ENCODE results near the gene PLXNC1.
"Not testable (repeated sequence)": the region's sequence is repeated elsewhere in the genome, so short reads cannot be mapped to it uniquely, and the experiment has no call there.

The PLXNC1 gene

DNA sequence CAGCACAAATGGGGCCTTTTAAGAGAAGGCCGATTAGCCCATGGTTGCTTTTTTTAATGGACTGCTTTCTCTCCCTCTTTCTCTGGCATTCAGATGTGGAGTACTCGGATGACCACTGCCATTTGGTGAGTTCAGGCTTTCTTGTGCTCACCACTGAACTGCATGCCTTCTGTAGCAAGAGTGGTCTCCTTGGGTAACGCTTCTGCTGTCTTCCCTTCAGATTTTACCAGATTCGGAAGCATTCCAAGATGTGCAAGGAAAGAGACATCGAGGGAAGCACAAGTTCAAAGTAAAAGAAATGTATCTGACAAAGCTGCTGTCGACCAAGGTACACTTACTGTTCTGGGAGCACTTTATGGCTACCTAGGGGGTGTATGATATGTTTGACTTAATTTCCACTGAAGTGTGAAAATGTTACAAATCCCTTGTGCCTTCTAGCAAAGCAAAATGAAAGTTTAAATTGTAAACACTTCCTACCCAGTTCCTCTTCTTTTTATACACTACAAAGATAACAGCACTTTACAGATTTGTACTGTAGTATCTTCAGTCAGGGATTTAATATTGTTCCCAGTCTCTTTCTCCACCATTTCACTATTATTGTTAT lies 148.8 kb downstream of the PLXNC1 start:
- DNase-seq (ENCODE audit: low read depth) = no peak

DNA sequence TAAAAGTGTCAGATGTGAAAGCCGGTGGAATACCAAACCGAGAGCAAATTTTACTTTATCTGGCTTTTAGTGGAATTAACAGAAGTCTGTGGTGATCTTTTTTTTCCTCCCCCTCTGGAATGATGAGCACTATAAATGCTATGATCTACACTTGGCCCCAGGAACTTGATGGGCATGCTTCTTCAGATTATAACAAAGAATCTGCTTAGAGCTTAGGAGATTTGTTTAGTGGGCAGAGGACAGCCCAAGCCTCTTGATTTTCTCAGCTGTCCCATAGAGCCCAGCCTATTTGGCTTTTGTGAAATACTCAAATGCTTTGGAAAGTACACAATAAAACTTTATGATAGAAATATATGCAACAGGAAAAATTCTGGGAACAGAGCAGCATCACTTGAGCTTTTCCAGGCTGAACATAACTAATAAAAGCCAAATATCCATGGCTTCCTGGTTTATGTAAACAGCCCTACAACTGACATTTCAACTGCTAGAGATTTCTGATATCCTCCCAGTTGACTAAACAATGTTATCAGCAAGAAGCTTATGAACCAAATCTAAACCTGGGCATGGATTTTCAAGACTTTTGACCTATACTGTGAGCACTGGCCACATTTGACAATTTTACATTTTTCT lies 149.6 kb downstream of the PLXNC1 start:
- no peak for DNase-seq (ENCODE audit: low read depth)

DNA sequence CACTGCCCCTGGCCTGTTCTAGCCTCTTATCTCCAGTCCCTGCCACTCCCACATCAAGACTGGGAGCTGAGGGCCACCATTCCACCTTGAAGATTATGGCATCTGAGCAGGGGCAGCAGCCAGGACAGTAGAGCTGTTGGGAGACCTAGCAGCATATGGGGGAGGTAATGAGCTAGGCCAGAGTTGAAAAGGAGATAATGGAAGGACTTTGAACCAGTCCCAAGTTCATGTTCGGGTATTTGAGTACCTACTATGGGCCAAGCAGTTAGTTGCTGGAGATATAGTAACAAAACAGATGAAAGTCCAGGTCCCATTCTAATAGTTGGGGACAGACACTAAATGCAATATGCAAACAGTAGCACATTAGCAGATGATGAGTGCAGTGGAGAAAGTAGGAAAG lies 151.5 kb downstream of the PLXNC1 start:
- no peak for DNase-seq (ENCODE audit: low read depth)

DNA sequence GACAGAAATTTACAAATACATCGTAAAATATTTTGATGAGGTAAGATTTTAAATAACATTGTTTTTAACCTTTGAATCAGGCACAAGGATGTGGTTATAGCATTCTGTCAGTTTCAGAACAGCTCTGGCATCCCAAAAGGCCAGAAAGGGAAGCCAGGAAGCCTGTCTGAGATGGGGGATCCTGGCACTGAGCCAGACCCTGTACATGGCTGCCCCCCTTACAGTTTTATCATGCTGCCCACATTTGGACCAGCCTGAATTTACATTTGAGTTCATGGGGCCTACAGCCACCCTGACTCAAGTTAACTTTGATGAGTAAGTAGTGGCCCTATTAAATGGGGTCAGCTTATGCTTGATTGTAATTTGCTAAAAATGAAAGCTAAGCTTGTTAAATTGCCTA lies 155.6 kb downstream of the PLXNC1 start:
- DNase-seq (ENCODE audit: low read depth) = no peak

DNA sequence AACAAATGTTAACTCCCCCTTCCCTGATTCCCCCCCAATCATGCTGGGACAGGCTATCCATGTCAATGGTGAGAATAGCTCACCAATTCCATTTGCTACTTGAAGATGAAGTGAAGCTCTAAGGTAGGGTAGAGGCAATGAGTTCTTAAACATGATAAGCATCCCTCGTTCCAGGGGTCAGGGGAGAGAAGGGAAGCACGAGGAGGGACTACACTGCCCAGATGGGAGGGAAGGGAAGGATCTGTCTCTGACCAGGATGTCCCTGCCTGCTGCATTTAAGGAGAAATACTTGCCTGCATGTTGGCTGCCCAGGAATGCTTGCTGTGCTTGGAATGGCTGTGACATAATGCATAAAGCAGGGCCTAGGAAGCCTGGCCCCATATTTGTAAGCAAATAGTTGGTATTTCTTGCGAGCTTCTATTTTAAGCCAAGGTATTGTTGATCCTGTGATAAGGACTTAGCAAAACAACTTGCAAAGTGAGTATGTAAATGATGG lies 156.2 kb downstream of the PLXNC1 start:
- DNase-seq (ENCODE audit: low read depth) = no peak

DNA sequence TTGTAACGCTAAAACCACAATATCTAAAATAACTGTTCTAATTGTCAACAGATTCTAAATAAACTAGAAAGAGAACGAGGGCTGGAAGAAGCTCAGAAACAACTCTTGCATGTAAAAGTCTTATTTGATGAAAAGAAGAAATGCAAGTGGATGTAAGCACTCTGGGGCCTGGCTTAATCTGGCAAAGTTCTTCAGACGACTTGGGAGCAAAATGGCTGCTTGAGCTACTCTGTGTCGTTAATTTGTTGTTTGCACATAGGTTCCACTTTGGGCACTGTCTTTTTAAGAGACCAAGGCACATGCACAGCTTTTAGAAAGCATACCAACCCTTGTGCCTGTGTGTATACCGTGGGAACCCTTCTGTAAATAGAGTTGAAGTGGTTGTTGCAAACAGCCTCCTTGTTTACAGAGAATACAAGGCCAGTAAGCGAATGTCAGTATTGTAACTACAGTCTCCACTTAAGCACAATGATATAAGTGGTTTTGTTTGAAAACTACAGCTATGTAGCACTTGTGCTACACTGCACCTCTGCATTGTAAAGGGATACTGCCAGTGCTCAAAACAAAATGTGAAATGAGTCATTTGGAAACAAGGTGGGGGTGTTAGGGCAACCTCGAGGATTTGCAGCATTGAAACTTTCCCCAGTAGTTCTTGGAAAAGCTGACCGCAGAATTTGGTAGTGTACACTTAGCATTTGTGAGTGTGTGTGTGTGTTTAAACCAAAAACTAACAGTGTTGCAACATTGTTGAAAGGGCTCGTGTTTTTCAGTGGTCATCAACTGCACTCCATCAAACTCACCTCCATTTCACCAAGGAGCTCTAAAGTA lies 157.0 kb downstream of the PLXNC1 start:
- DNase-seq (ENCODE audit: low read depth) = no peak

DNA sequence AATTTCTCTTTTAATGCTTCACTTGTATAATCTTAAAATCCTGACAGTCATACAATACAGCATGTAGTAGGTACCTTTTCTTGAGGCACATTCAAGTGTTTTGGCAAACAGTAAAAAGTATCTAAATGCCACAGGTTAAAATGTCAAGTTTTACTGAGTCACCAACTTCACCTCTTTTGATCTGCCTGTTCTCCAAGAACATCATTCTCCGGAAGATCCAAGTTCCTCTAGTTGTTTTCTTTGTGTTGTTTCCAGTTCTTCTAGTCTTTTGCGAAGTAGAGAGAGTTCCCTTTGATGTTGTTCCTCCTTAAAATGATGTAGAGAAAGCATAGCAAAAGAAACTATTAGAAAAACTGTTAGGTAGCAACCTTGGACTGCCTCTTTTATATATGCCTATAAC lies 160.2 kb downstream of the PLXNC1 start:
- no peak for DNase-seq (ENCODE audit: low read depth)

DNA sequence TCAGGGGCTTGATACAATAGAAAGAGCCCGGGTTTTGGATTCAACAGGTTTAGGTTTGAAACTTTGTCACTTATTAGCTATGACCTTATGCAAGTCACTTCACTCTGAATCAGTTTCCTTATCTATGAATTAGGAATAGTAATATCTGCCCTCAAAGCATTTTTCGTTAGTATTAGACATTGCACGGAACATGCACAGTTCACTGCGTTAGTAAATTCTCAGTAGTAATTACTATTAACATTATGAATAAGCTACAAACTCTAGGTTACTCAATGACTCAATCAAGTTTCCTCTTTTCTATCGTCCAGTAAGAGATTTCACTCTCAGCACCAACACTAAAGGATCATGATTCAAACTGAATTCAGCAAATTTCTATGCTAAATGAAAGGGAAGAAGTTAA lies 161.0 kb downstream of the PLXNC1 start:
- DNase-seq (ENCODE audit: low read depth) = no peak

DNA sequence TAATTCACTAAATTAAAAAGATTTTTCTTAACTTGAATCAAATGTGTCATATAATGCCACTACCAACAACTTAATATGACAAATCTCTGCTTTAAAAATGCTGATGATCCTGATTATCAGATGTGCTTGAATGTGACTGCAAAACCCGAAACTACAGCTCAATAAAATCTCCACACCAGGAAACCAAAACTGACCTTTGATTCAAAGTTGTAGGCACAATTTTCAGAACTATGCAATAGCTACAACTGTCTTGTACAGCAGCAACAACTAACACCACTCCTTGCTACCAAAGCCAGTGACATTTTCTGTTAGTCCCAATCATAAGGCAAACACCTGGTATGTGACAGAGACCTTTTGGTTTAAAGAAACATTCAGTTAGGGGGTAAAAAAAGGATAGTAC lies 164.0 kb downstream of the PLXNC1 start:
- DNase-seq (ENCODE audit: low read depth) = no peak

DNA sequence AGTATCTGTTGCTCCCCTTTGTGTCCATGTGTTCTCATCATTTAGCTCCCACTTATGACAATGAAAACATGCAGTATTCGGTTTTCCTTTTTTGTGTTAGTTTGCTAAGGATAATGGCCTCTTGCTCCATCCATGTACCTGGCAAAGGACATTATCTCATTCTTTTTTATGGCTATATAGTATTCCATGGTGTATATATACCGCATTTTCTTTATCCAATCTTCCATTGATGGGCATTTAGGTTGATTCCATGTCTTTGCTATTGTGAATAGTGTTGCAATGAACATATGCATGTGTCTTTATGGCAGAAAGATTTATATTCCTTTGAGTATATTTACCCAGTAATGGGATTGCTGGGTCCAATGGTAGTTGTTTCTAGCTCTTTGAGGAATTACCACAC lies 168.2 kb downstream of the PLXNC1 start:
- DNase-seq (ENCODE audit: low read depth) = not testable (repeated sequence)

DNA sequence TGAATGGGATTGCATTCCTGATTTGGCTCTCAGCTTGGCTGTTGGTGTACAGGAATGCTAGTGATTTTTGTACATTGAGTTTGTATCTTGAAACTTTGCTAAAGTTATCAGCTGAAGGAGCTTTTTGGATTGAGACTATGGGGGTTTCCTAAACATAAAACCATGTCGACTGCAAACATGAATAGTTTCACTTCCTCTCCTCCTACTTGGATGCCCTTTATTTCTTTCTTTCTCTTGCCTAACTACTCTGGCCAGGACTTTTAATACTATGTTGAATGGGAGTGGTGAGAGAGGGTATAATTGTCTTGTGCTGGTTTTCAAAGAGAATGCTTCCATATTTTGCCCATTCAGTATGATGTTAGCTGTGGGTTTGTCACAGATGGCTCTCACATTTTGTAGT lies 169.8 kb downstream of the PLXNC1 start:
- no peak for DNase-seq (ENCODE audit: low read depth)

DNA sequence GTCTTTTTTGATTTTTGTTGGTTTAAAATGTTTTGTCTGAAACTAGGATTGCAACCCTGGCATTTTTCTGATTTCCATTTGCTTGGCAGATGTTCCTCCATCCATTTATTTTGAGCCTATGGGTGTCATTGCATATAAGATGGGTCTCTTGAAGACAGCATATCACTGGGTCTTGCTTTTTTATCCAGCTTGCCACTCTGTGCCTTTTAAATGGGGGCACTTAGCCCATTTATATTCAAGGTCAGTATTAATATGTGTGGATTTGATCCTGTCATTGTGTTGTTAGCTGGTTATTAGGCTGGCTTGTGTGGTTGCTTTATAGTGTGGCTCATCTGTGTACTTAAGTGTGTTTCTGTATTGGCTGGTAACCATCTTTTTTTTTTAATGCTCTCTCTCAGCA lies 171.7 kb downstream of the PLXNC1 start:
- no peak for DNase-seq (ENCODE audit: low read depth)

DNA sequence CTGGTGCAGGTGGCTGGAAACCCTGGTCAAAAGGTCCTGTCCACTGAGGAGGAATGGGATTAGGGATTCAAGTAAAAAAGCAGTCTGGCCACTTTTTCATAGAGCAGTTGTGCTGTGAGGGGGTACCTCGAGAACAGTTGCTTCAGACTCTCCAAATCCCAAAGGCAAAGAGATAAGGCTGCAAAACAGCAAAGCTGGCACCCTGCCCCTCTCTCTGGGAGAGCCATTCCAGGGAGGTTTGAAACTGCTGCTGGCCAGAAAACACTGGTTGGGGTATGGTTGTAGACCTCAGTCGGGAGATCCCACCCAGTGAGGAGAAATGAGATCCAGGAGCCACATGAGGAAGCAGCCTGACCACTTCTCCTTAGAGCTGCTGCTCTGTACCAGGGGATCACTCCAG lies 174.0 kb downstream of the PLXNC1 start:
- no peak for DNase-seq (ENCODE audit: low read depth)

DNA sequence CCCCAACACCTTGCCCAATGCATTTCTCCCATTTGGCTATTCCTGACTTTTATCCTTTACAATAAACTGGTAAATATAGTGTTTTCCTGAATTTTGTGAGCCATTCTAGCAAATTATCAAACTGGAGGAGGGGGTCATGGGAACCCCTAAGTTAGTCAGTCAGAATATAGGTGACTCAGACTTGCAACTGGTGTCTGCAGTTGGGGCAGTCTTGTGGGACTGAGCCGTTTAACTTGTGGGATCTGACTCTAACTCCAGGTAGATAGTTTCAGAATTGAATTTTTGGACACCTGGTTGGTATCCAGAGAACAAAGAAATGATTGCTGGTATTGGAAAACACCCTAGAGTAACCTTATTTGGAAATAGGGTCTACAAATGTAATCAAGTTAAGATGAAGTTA lies 177.9 kb downstream of the PLXNC1 start:
- no peak for DNase-seq (ENCODE audit: low read depth)

DNA sequence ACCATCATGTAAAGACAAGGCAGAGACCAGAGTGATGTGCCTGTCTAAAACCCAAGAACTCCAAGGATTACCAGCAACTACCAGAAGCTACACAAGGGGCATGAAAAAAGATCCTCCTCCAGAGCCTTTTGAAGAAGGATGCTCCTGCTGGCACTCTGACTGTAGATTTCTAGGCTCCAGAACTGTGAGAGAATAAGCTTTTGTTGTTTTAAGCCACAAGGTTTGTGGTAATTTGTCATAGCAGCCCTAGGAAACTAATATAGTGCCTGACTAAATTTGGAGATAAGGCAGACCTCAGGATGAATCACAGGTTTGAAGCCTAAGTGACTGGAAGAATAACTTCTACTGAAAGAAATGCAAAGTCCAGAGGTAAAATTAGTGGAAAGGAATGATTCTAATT lies 178.3 kb downstream of the PLXNC1 start:
- DNase-seq (ENCODE audit: low read depth) = no peak

DNA sequence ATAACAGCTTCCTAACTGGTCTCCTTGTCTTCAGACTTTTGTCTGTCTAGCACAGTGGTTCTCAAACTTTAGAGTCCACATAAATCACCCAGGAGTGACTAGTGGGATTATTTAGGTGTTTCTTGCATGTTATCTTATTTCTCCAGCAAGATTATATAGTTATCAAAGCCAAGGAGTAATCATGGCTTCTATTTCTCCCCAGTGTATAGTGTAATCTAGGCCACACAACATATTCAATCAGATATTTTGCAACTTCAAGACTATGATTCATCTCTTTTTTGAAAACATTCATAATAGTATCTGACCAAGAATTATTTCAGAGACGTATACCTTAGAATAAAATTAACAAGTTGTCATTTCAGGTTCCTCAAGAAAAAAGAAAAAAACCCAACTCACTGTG lies 179.4 kb downstream of the PLXNC1 start:
- DNase-seq (ENCODE audit: low read depth) = no peak

DNA sequence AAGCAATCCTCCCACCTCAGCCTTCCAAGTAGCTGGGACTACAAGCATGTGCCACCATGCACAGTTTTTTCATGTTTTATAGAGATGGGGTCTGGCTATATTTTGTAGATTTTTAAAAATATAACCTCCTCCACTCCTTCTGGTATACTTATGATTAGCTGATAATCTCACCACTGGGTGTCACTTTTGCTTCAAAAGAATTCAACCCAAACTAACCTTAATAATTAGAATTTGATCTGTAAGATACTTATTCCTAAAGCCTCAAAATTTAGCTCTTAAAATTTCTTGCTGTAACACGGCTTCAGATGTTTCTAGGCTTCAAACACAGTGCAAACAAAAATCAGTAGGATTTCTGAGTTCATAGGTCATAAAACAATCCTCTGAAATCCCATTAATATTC lies 181.0 kb downstream of the PLXNC1 start:
- DNase-seq (ENCODE audit: low read depth) = no peak

DNA sequence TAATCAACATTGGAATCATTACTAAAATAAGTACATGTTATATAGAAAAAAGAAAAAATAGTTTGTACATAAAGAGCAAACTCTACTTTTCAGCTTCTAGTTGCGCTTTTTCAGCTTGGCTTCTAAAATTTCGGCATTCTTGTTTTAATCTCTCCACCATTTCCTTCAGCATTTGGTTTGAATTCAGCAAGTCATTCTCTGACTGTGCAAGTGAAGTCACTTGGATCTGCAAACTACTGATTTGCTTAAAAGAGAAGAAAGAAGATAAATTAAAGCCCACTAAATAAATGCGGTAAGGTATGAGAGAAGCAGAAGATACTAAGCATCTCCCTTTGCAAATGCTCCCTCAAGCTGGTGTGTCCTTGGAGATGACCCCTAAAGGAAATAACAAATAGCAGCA lies 185.0 kb downstream of the PLXNC1 start:
- DNase-seq (ENCODE audit: low read depth) = no peak

DNA sequence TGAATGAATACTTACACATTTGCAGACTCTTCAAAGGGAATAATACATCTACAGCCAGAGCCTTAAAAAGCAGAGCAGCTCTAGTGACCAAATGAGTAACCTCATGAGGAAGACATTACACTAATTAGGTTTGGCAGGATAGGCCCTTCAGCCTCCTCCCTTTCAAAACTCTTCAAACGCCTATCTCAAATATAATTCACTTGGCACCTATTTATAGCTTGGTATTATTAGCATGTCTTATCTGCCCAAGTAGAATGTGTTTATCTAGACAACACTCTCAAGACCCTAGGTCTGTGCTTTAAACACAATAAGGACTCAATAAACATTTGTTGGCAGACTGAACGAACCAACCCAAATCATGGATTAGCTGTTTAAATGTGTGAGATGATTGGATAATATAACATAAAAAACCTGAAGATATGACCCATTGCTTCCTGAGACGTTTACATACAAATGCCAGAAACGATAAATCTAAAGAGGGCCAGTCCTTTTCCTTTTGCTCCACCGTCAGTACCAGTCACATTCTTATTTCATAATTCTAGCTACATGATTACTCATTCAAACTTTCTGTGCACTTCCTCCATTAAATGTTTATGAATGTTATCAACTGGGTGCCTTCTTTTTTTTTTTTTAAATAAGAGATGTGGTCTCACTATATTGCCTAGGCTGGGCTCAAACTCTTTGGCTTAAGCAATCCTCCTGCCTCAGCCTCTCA lies 188.0 kb downstream of the PLXNC1 start:
- DNase-seq (ENCODE audit: low read depth) = no peak

DNA sequence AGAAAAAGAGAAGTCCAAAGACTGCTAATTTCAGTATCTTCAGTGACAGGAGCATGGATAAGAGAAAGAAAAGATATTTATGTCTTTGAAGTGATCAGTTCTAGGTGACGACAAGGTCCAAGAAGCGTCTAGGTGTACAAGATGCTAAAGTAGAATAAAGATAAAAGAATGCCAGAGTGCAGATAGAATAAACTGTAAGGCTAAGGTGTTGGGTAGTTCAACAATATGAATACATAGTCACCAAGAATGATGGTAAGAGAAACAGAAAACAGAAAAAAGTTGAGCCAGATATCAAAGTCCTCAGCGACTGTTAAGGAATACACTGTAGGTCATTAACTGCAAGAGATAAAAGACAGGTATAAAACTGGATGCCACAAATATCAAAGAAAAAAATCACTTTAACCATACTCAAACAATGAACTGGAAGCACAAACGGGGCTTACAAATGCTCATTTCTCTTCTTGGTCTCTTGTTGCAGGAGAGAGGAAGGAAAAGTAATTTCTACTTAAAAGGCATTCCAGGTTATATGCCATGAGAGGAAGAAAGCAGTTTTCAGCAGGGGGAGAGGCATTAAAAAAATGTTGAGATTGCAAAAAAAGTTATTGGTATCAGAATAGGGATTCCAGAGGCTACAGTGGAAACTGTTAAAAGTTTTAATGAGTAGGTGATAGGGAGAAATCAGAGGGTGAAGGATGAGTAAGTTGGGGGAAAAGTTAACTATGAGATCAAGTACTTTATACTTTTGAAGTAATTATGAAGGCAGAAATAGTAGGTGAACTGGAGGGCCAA lies 189.8 kb downstream of the PLXNC1 start:
- DNase-seq (ENCODE audit: low read depth) = no peak

DNA sequence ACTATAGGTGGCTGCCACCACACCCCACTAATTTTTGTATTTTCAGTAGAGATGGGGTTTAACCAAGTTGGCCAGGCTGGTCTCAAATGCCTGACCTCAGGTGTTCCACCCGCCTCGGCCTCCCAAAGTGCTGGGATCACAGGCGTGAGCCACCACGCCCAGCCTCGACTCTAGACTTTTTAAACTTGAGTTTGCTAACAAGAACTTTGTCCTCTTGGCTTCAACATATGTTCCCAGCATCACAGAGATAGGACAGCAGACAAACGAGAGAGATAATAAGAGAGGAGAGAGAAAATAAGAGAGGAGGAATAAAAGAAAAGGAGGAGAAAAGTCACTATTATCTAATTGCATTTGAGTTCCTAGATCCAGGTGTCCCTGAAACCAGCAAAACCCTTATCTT lies 192.2 kb downstream of the PLXNC1 start:
- no peak for DNase-seq (ENCODE audit: low read depth)

DNA sequence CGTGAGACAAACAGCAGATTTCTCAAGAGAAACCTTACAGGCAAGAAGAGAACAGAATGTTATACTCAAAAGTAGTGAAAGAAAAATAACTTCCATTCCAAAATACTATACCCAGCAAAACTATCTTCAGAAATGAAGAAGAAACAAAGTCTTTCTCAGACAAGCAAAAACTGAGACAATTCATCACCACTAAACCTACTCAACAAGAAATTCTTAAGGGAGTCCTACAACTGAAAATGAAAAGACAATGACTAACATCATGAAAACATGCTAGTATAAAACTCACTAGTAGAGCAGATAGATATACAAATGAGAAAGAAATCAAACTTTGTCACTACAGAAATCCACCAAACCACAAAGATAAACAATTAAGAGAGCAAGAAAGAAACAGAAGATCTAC lies 204.8 kb downstream of the PLXNC1 start:
- no peak for DNase-seq (ENCODE audit: low read depth)
